GM21786 (cell line): Measurements from ENCODE around the gene CNNM4.

ENCODE experiments used
- ATAC-seq: cut with Tn5 transposase; IDR thresholded peaks from one replicate; pipeline ENCODE4 v1.9.1; 2021; ENCODE audit not compliant: unreplicated experiment

The CNNM4 gene

GRCh38 chr2:96760036-96760985, at the start of gene CNNM4:
TSS of gene CNNM4 (plus strand) at chr2:96760902. CDS start at chr2:96761000, 98 bp downstream.
- peak; percentile 84 for ATAC-seq

GRCh38 chr2:96710985-96711384, 49.7 kb upstream of the CNNM4 start:
- ATAC-seq, result no peak

- no peak for ATAC-seq
Observed at GRCh38 chr2:96715658-96716057, 45.0 kb upstream of the CNNM4 start.

GRCh38 chr2:96716388-96716787, 44.3 kb upstream of the CNNM4 start:
- no peak for ATAC-seq

GRCh38 chr2:96726131-96726530, 34.6 kb upstream of the CNNM4 start:
- no peak for ATAC-seq

GRCh38 chr2:96727431-96727830, 33.3 kb upstream of the CNNM4 start:
- ATAC-seq, result no peak

- ATAC-seq, result no peak
Observed at GRCh38 chr2:96729748-96730147, 31.0 kb upstream of the CNNM4 start.

GRCh38 chr2:96730212-96730611, 30.5 kb upstream of the CNNM4 start:
- ATAC-seq, result no peak

- ATAC-seq, result no peak
Observed at GRCh38 chr2:96733931-96734330, 26.8 kb upstream of the CNNM4 start.

GRCh38 chr2:96734880-96735583, 25.7 kb upstream of the CNNM4 start:
- ATAC-seq, result no peak

- no peak for ATAC-seq
Observed at GRCh38 chr2:96737251-96737650, 23.5 kb upstream of the CNNM4 start.

- ATAC-seq, result no peak
Observed at GRCh38 chr2:96737831-96738230, 22.9 kb upstream of the CNNM4 start.

GRCh38 chr2:96739076-96739632, 21.5 kb upstream of the CNNM4 start:
- no peak for ATAC-seq

GRCh38 chr2:96739633-96740428, 20.9 kb upstream of the CNNM4 start, which contains the start of gene LMAN2L:
TSS of gene LMAN2L (minus strand) at chr2:96740064. CDS start at chr2:96740040, 24 bp downstream.
- peak; percentile 99 for ATAC-seq

- ATAC-seq, result no peak
Observed at GRCh38 chr2:96747061-96747617, 13.6 kb upstream of the CNNM4 start.

- ATAC-seq, result no peak
Observed at GRCh38 chr2:96751800-96752199, 8.9 kb upstream of the CNNM4 start.

GRCh38 chr2:96753661-96754282, 6.9 kb upstream of the CNNM4 start:
- no peak for ATAC-seq

GRCh38 chr2:96754317-96754716, 6.4 kb upstream of the CNNM4 start:
- no peak for ATAC-seq

GRCh38 chr2:96756788-96757476, 3.8 kb upstream of the CNNM4 start:
- no peak for ATAC-seq
